HepG2 (cell line): ENCODE data around the gene CRTC2. TPM values are rescaled to one million over a fixed set of nuclear protein-coding genes. Genes with fewer than 3 reads are reported as not detected.

Source experiments
- EZH2 ChIP-seq: conservative IDR thresholded peaks from 2 replicates; pipeline ENCODE4 v1.6.1; 2012; ENCODE audit warnings: mild to moderate bottlenecking, low read depth, low read length, moderate library complexity
- GATAD1 ChIP-seq: IDR thresholded peaks from 2 replicates; pipeline ENCODE4 v1.6.1; 2016; ENCODE audit warnings: missing genetic modification reagents, missing compliant biosample characterization
- GTF3A ChIP-seq: sonication (generic); formaldehyde crosslinking; conservative IDR thresholded peaks from 2 replicates; pipeline ENCODE4 v1.4.0; 2020; ENCODE audit warnings: mild to moderate bottlenecking, missing genetic modification reagents
- HINFP ChIP-seq: sonication (generic); formaldehyde crosslinking; IDR thresholded peaks from 2 replicates; pipeline ENCODE4 v1.4.0; 2020; ENCODE audit warnings: low read depth, mild to moderate bottlenecking, missing genetic modification reagents
- MED13 ChIP-seq: sonication (generic); formaldehyde crosslinking; IDR thresholded peaks from 2 replicates; pipeline ENCODE4 v1.5.0; 2020; ENCODE audit warnings: missing genetic modification reagents
- NR3C1 ChIP-seq: sonication (generic); formaldehyde crosslinking; IDR thresholded peaks from 2 replicates; pipeline ENCODE4 v1.4.0; 2020; ENCODE audit warnings: missing genetic modification reagents
- ZBTB1 ChIP-seq: sonication (generic); formaldehyde crosslinking; IDR thresholded peaks from 2 replicates; pipeline ENCODE4 v1.4.0; 2020; ENCODE audit warnings: missing genetic modification reagents, borderline replicate concordance
- ZBTB14 ChIP-seq: sonication (generic); formaldehyde crosslinking; IDR thresholded peaks from 2 replicates; pipeline ENCODE4 v1.4.0; 2020; ENCODE audit warnings: missing genetic modification reagents
- ZNF407 ChIP-seq: sonication (generic); formaldehyde crosslinking; IDR thresholded peaks from one replicate; pipeline ENCODE4 v1.5.1; 2020; ENCODE audit warnings: mild to moderate bottlenecking, missing genetic modification reagents; ENCODE audit errors: not compliant biosample characterization
- ZNF513 ChIP-seq: sonication (generic); formaldehyde crosslinking; conservative IDR thresholded peaks from 2 replicates; pipeline ENCODE4 v1.5.0; 2020; ENCODE audit warnings: missing genetic modification reagents
- ZNF687 ChIP-seq: sonication (generic); formaldehyde crosslinking; IDR thresholded peaks from 2 replicates; pipeline ENCODE4 v1.5.1; 2020; ENCODE audit warnings: mild to moderate bottlenecking, missing genetic modification reagents, moderate library complexity
- ZNF724P ChIP-seq: sonication (generic); formaldehyde crosslinking; IDR thresholded peaks from 2 replicates; pipeline ENCODE4 v1.8.0; 2022; ENCODE audit warnings: missing genetic modification reagents, borderline replicate concordance
- polyA plus RNA-seq, 8 experiments: library from polyadenylated mRNA; depleted of rRNA in 3 of 8; stranded (reverse) in 7 of 8; unstranded in 1 of 8; fragments of >200 nt; fragmentation: Illumina TruSeq in 4 of 8; extraction: Trizol in 4 of 8; gene quantifications; 2 replicates each; pipeline versions ENCODE4 v1.2.1 to v1.2.3, GENCODE V29; 2011 to 2016; ENCODE audit warnings: low read depth in 4 of 8, missing spikeins in 1 of 8, mixed read lengths in 1 of 8; ENCODE audit not compliant: insufficient read depth in 1 of 8
- total RNA-seq, 5 experiments: library from RNA; depleted of rRNA; stranded (reverse); fragments of >200 nt; fragmentation: Illumina TruSeq; extraction: Trizol; gene quantifications; 2 replicates each; pipeline ENCODE4 v1.2.3, GENCODE V29; 2016; ENCODE audit warnings: low read depth in 1 of 5

The CRTC2 gene
- total and polyA plus RNA-seq, 2 of the 13 experiments (the other 11 are each of a cell fraction or from before 2014, with no cell fraction given), result 6.1 to 26.7 TPM

GRCh38 chr1:153946622-153947241 is 11.7 kb downstream of the CRTC2 start, which contains the start of gene DENND4B (continued):
- TF ChIP-seq ZNF407 (CRISPR knock-in tag), result no peak
- TF ChIP-seq HINFP, result no peak
- TF ChIP-seq ZNF513, result no peak
- no peak for TF ChIP-seq GTF3A (CRISPR knock-in tag)
- TF ChIP-seq ZBTB14 (CRISPR knock-in tag), result no peak; the same call in 1 of the 2 replicates
- TF ChIP-seq EZH2, result no peak
- no peak for TF ChIP-seq ZBTB1
- 0 out of 2 replicates have a peak, but pooled peaks have one; percentile 68 for TF ChIP-seq ZNF724P
- TF ChIP-seq MED13 (CRISPR knock-in tag), result no peak
- peak; percentile 64 for TF ChIP-seq ZNF687 (CRISPR knock-in tag)
- TF ChIP-seq GATAD1 (CRISPR knock-in tag), result peak; percentile 82
- TF ChIP-seq NR3C1 (CRISPR knock-in tag), result no peak
